GM12874 (cell line): Measurements from ENCODE around the gene CETN1.

ENCODE experiments used
- TF ChIP-seq, protein P1 (sequence below): IDR thresholded peaks from 2 replicates; pipeline ENCODE4 v1.5.1; 2011; ENCODE audit warnings: low read depth, mild to moderate bottlenecking, control low read depth, low read length, moderate library complexity; ENCODE audit not compliant: insufficient read depth

Gene CETN1

GRCh38 chr18:623761-624620 lies 43.8 kb downstream of the CETN1 start:
- TF ChIP-seq, protein P1, sequence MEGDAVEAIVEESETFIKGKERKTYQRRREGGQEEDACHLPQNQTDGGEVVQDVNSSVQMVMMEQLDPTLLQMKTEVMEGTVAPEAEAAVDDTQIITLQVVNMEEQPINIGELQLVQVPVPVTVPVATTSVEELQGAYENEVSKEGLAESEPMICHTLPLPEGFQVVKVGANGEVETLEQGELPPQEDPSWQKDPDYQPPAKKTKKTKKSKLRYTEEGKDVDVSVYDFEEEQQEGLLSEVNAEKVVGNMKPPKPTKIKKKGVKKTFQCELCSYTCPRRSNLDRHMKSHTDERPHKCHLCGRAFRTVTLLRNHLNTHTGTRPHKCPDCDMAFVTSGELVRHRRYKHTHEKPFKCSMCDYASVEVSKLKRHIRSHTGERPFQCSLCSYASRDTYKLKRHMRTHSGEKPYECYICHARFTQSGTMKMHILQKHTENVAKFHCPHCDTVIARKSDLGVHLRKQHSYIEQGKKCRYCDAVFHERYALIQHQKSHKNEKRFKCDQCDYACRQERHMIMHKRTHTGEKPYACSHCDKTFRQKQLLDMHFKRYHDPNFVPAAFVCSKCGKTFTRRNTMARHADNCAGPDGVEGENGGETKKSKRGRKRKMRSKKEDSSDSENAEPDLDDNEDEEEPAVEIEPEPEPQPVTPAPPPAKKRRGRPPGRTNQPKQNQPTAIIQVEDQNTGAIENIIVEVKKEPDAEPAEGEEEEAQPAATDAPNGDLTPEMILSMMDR, result peak; percentile 62; the same call in 1 of the 2 replicates

DNA sequence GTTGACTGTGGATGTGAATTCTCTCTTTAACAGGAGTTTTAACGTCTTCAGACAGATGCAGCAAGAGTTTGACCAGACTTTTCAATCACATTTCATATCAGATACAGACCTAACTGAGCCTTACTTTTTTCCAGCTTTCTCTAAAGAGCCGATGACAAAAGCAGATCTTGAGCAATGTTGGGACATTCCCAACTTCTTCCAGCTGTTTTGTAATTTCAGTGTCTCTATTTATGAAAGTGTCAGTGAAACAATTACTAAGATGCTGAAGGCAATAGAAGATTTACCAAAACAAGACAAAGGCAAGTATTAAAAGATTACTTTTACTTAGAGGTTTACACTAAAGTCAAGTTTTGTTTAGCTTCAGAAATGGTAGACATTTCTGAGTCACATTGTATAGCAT lies 47.1 kb downstream of the CETN1 start:
- TF ChIP-seq, protein P1, result no peak

DNA sequence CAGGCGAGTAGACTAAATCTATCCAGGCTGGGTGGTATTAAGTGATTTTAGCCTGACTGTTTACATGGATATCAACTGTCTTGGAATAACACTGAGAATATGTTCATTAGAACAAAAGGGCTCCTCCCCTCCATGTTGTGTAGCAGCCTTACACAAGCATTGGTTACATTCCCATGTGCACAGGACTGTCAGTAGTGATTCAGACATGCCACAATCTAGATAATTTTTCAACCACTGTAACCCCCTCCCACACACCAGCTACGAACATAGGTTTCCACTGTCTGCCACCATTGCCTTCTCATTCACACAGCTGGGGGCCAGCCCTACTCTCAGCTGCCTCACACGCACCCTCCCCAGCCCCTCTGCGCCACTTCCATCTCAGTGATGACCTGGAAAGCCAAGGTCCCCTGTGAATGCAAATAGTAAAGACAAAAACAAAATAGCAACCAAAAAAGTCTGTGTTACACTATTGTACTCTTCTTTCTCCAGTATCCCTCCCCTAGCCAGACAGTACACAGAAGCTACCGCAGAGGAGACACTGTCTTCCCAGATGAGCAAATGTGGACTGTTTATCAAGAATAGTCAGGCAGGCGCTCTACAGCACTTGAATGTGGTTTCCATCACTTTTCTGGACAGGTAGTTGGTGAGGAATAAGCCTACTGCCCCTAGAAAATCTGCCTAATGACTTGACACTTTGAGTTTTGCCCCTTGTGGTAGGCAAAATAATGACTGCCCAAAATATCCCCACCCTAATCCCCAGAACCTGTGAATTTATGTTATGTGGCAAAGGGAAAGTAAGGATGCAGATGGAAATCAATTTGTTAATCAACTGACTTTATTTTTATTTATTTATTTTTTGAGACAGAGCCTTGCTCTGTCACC lies 49.3 kb downstream of the CETN1 start:
- TF ChIP-seq, protein P1, result no peak

- TF ChIP-seq, protein P1, result no peak
Observed at GRCh38 chr18:631560-631959, 51.4 kb downstream of the CETN1 start.
